ENCODE results near the gene CAPN8. TPM values are rescaled to one million over a fixed set of nuclear protein-coding genes. Genes with fewer than 3 reads are reported as not detected.

CAPN8 gene
- total RNA-seq, 2 donors from 2014 or later = 0.44 TPM; not detected in 1

- TF ChIP-seq CTCF (conservative IDR thresholded peaks at IDR 0.05) = no peak
- H3K27ac ChIP-seq (ENCODE audit: low read depth, low read length) = no peak overlapping the region
- H3K4me1 Mint-ChIP-seq = peaks cover 12% of the 10 kb centered on the region
- H3K9ac ChIP-seq (ENCODE audit: extremely low read depth, low read length, poor library complexity, severe bottlenecking) = no peak overlapping the region
- DNase-seq = no peak
- no peaks in the 10 kb centered on the region for H3K9me3 Mint-ChIP-seq
- no peaks in the 10 kb centered on the region for H3K36me3 Mint-ChIP-seq (ENCODE audit: low read depth)
- H3K4me3 Mint-ChIP-seq = no peak overlapping the region
- H3K27me3 Mint-ChIP-seq (ENCODE audit: insufficient read depth) = peaks cover 4% of the 10 kb centered on the region
- no peaks in the 10 kb centered on the region for H3K36me3 ChIP-seq (ENCODE audit: control insufficient read depth, insufficient read depth, low read length)
- no peak overlapping the region for H3K4me3 ChIP-seq (ENCODE audit: low read length)
- 90 to 96% methylated on average over 4 to 7 of the region's 7 CpGs for WGBS, 2 experiments (ENCODE audit: insufficient coverage in 1 of 2, insufficient read length in 1 of 2)
- H3K27me3 ChIP-seq (ENCODE audit: control insufficient read depth, insufficient read depth, low read length, poor library complexity, severe bottlenecking) = no peaks in the 10 kb centered on the region
- no peaks in the 10 kb centered on the region for H3K9me3 ChIP-seq (ENCODE audit: control insufficient read depth, low read length)
- no peaks in the 10 kb centered on the region for H3K4me1 ChIP-seq (ENCODE audit: control insufficient read depth, insufficient read depth, low read length)
- no peak overlapping the region for H3K27ac Mint-ChIP-seq
Observed at GRCh38 chr1:223492044-223492443, 173.5 kb downstream of the CAPN8 start.

Other genes starting within 250 kb of the CAPN8 start
- gene CAPN2, start 46.8 kb upstream of the CAPN8 start, total RNA-seq = 10 to 100 TPM; 49.2 to 49.7 TPM
- 10 to 100 TPM; 53.6 to 59.8 TPM for gene TP53BP2, start 180.2 kb upstream of the CAPN8 start, total RNA-seq

Data from endodermal cell (in vitro differentiated cells).